K562 (cell line): ENCODE results near the gene HHIPL1. TPM values are rescaled to one million over a fixed set of nuclear protein-coding genes. Genes with fewer than 3 reads are reported as not detected.

Source experiments
- ATAC-seq: fragments of 200-7000 bp; cut with Tn5 transposase; 3 replicates; pipeline ENCODE4 v1.9.1; 2020; ENCODE audit warnings: moderate library complexity
- BruUV-seq: library from RNA; stranded (reverse); fragments of 400-500 nt; replicated peaks from 2 replicates; lab custom pipeline; 2021; lab: Mats Ljungman, UMichigan
- CTCF ChIA-PET: fragments of 300-600 bp; formaldehyde crosslinking; extraction: SDS; loops from one replicate; lab custom pipeline; 2021; ENCODE audit warnings: low intra/inter-chr PET ratio; lab: Yijun Ruan, JAX
- POLR2A ChIA-PET: fragments of 300-600, 350-650 bp; sonication (Branson Sonifier 250); formaldehyde crosslinking; extraction: SDS; loops from one replicate; lab custom pipeline; 2021; ENCODE audit warnings: antibody characterized with exemption, inconsistent platforms; lab: Yijun Ruan, JAX
- DNase-seq, 4 experiments: peaks; one replicate each; pipeline versions ENCODE4 v3.0.0 to v3.0.0-alpha.2; 2011 to 2018; ENCODE audit warnings: low spot score in 3 of 4, mixed read lengths in 3 of 4; ENCODE audit errors: extremely low read depth in 1 of 4
- FAIRE-seq: peaks from 2 replicates; lab custom pipeline; 2011; peaks lifted over from hg19 to GRCh38; lab: Jason Lieb, UNC
- H2AFZ ChIP-seq: 2 replicates; pipeline ENCODE4 v1.6.0; 2011; ENCODE audit warnings: low read depth, low read length, control low read depth, inconsistent platforms
- H3K27ac ChIP-seq: fragments of 200-600 bp; 3 replicates; pipeline ENCODE4 v1.8.0; 2011; ENCODE audit warnings: low read depth, mild to moderate bottlenecking, control low read depth, inconsistent platforms, low read length, moderate library complexity, mixed read lengths; ENCODE audit errors: extremely low read depth
- H3K27me3 ChIP-seq, 2 experiments: fragments of 300-600 bp in 1 of 2; 2 replicates in 1 of 2; 3 replicates in 1 of 2; pipeline versions ENCODE4 v1.6.0 to v1.8.0; 2011; ENCODE audit warnings: inconsistent platforms in 2 of 2, low read length in 2 of 2, mild to moderate bottlenecking in 1 of 2, mixed read lengths in 1 of 2, moderate library complexity in 1 of 2; ENCODE audit not compliant: control insufficient read depth in 2 of 2, insufficient read depth in 2 of 2
- H3K36me3 ChIP-seq: fragments of 300-600 bp; 3 replicates; pipeline ENCODE4 v1.8.0; 2011; ENCODE audit warnings: mild to moderate bottlenecking, low read length, inconsistent platforms; ENCODE audit not compliant: control insufficient read depth, insufficient read depth
- H3K4me1 ChIP-seq, 2 experiments: fragments of 200-600 bp in 1 of 2; replicated peaks in 1 of 2; 2 replicates in 1 of 2; 3 replicates in 1 of 2; pipeline versions ENCODE4 v1.5.1 to v1.8.0; 2011; ENCODE audit warnings: inconsistent platforms in 2 of 2, low read length in 2 of 2, mild to moderate bottlenecking in 1 of 2, mixed read lengths in 1 of 2, moderate library complexity in 1 of 2; ENCODE audit not compliant: control insufficient read depth in 2 of 2, insufficient read depth in 2 of 2
- H3K4me2 ChIP-seq: 2 replicates; pipeline ENCODE4 v1.6.1; 2011; ENCODE audit warnings: low read length, control low read depth, inconsistent platforms, mixed read lengths; ENCODE audit not compliant: insufficient read depth
- H3K4me3 ChIP-seq: fragments of 200-600 bp; sonication (generic), shearing (Covaris generic); 2 replicates; pipeline ENCODE4 v1.5.1; 2016; ENCODE audit warnings: control low read depth, inconsistent platforms
- H3K79me2 ChIP-seq: fragments of 200-600 bp; 3 replicates; pipeline ENCODE4 v1.8.0; 2011; ENCODE audit warnings: low read length, inconsistent platforms; ENCODE audit not compliant: control insufficient read depth, insufficient read depth
- H3K9ac ChIP-seq, 2 experiments: 2 replicates each; pipeline versions ENCODE4 v1.6.0 to v1.6.1; 2011; ENCODE audit warnings: low read depth in 2 of 2, low read length in 2 of 2, control low read depth in 1 of 2, inconsistent platforms in 1 of 2, mild to moderate bottlenecking in 1 of 2, mixed read lengths in 1 of 2; ENCODE audit not compliant: insufficient read depth in 1 of 2
- H3K9me1 ChIP-seq: one replicate; pipeline ENCODE4 v1.6.0; 2011; ENCODE audit warnings: inconsistent platforms, mild to moderate bottlenecking, low read length, moderate library complexity; ENCODE audit not compliant: control insufficient read depth, insufficient read depth
- H3K9me3 ChIP-seq: replicated peaks from 2 replicates; pipeline ENCODE4 v1.5.1; 2011; ENCODE audit warnings: low read depth, low read length, inconsistent platforms; ENCODE audit not compliant: control insufficient read depth, insufficient read depth
- H4K20me1 ChIP-seq: replicated peaks from 2 replicates; pipeline ENCODE4 v1.6.1; 2011; ENCODE audit warnings: low read length, inconsistent platforms, mixed read lengths; ENCODE audit not compliant: control insufficient read depth, insufficient read depth
- BHLHE40 ChIP-seq: IDR thresholded peaks from 2 replicates; pipeline ENCODE4 v1.6.1; 2011; ENCODE audit warnings: low read length, improper control_type of control experiment
- C11orf30 ChIP-seq: fragments of 450-650 bp; IDR thresholded peaks from 2 replicates; pipeline ENCODE4 v1.6.1; 2016; ENCODE audit warnings: low read depth, mild to moderate bottlenecking
- HBP1 ChIP-seq: fragments of 450-650 bp; formaldehyde crosslinking; IDR thresholded peaks from 2 replicates; pipeline ENCODE4 v1.4.0; 2022; ENCODE audit warnings: missing genetic modification characterization
- HMGN3 ChIP-seq: IDR thresholded peaks from 2 replicates; pipeline ENCODE4 v1.6.1; 2011; ENCODE audit warnings: borderline replicate concordance, low read depth, mild to moderate bottlenecking, mixed read lengths, low read length; ENCODE audit not compliant: insufficient read length; ENCODE audit errors: extremely low read depth
- HNRNPUL1 ChIP-seq: fragments of 200-400 bp; formaldehyde crosslinking; IDR thresholded peaks from 2 replicates; pipeline ENCODE4 v1.6.1; 2017; ENCODE audit warnings: low read length
- KDM1A ChIP-seq, 2 experiments: fragments of 450-650 bp; IDR thresholded peaks; 2 replicates each; pipeline ENCODE4 v1.6.1; 2016; ENCODE audit warnings: mild to moderate bottlenecking in 2 of 2
- NFE2 ChIP-seq: IDR thresholded peaks from 2 replicates; pipeline ENCODE4 v1.6.1; 2014; ENCODE audit warnings: antibody characterized with exemption, low read depth
- PATZ1 ChIP-seq: fragments of 250-450 bp; sonication (Bioruptor Pico); IDR thresholded peaks from 2 replicates; pipeline ENCODE4 v1.5.0; 2020; ENCODE audit warnings: mild to moderate bottlenecking, borderline replicate concordance
- POLR2AphosphoS2 ChIP-seq: IDR thresholded peaks from 2 replicates; pipeline ENCODE4 v1.6.1; 2012; ENCODE audit warnings: low read length, improper control_type of control experiment
- SIN3B ChIP-seq: fragments of 450-650 bp; IDR thresholded peaks from 2 replicates; pipeline ENCODE4 v1.6.1; 2017; ENCODE audit warnings: low read depth, mild to moderate bottlenecking, moderate library complexity
- SP2 ChIP-seq: IDR thresholded peaks from 2 replicates; pipeline ENCODE4 v1.6.1; 2011; ENCODE audit warnings: mild to moderate bottlenecking, low read depth, low read length, moderate library complexity; ENCODE audit not compliant: poor library complexity, severe bottlenecking; ENCODE audit errors: extremely low read depth
- TCF3 ChIP-seq: sonication (generic); formaldehyde crosslinking; IDR thresholded peaks from 2 replicates; pipeline ENCODE4 v1.4.0; 2020; ENCODE audit warnings: mild to moderate bottlenecking, missing genetic modification reagents
- THAP7 ChIP-seq: fragments of 250-450 bp; sonication (Bioruptor Pico); IDR thresholded peaks from 2 replicates; pipeline ENCODE4 v1.5.0; 2021
- ZNF143 ChIP-seq: sonication (generic); formaldehyde crosslinking; IDR thresholded peaks from 2 replicates; pipeline ENCODE4 v1.9.0; 2022; ENCODE audit warnings: mild to moderate bottlenecking, missing genetic modification reagents
- ZNF316 ChIP-seq: fragments of 450-650 bp; IDR thresholded peaks from 2 replicates; pipeline ENCODE4 v1.6.1; 2016
- ZNF57 ChIP-seq: fragments of 450-650 bp; formaldehyde crosslinking; IDR thresholded peaks from 2 replicates; pipeline ENCODE4 v1.4.0; 2020; ENCODE audit warnings: mild to moderate bottlenecking, moderate library complexity
- WGBS: fragments of 100-300 bp; shearing (Covaris generic); methylation state at CpG from one replicate; pipeline ENCODE4 v1.1.6; 2016; ENCODE audit warnings: low coverage, mixed read lengths; ENCODE audit not compliant: insufficient coverage; ENCODE audit errors: missing lambda C conversion rate; 5-methylcytosine and 5-hydroxymethylcytosine counted together
- in situ Hi-C: fragments of 300-500 bp; cut with MboI; formaldehyde crosslinking; loops from 4 replicates; pipeline ENCODE4 v1.15.0; 2018; ENCODE audit warnings: inconsistent platforms, mixed read lengths
- intact Hi-C: fragments of 100-400 bp; cut with micrococcal nuclease; formaldehyde crosslinking; loops from 2 replicates; pipeline ENCODE4 v1.14.2; 2022
- polyA plus RNA-seq, 8 experiments: library from polyadenylated mRNA; depleted of rRNA in 4 of 8; stranded (reverse) in 5 of 8; unstranded in 3 of 8; fragments of >200 nt; fragmentation: Nextera tagmentation in 2 of 8; fragmentation: Illumina TruSeq in 1 of 8; extraction: Ambion mirVana in 2 of 8; extraction: Trizol in 1 of 8; gene quantifications; 2 replicates each; pipeline versions ENCODE4 v1.2.1 to v1.2.3, GENCODE V29; 2011 to 2014; ENCODE audit warnings: inconsistent platforms in 1 of 8, missing spikeins in 1 of 8
- total RNA-seq, 7 experiments: library from RNA; depleted of rRNA in 6 of 7; stranded (reverse); fragments of >200 nt in 6 of 7; fragmentation: Illumina TruSeq in 2 of 7; extraction: Trizol in 2 of 7; gene quantifications; 2 replicates each; pipeline versions ENCODE4 v1.2.1 to v1.2.3, GENCODE V29; 2011 to 2021; ENCODE audit warnings: low replicate concordance in 1 of 7
- TF ChIP-seq, protein P1 (sequence below): sonication (generic); formaldehyde crosslinking; IDR thresholded peaks from 2 replicates; pipeline ENCODE4 v1.8.1; 2023; ENCODE audit warnings: mild to moderate bottlenecking, missing genetic modification reagents, moderate library complexity

Gene HHIPL1
- total and polyA plus RNA-seq, 9 of the 15 experiments (the other 6 are each of a cell fraction or from before 2014, with no cell fraction given) = not detected

GRCh38 chr14:99689266-99690236, 44.6 kb downstream of the HHIPL1 start:
- H3K36me3 ChIP-seq = no peaks in the 10 kb centered on the region
- 0% methylated on average over 6 of the region's 11 CpGs for WGBS
- H3K27me3 ChIP-seq = peaks cover 2 to 26% of the 10 kb centered on the region in 2 experiments; a peak in 1 of 5 replicates
- DNase-seq (no peak), FAIRE-seq (no peak), ATAC-seq (peak; percentile 59)
- intact Hi-C loops (no loop called here), in situ Hi-C loops (no loop called here)
- H3K4me1 ChIP-seq = peaks cover 0 to 2% of the 10 kb centered on the region in 2 experiments; a peak in 2 of 5 replicates
- H3K4me2 ChIP-seq = no peak overlapping the region
- ChIA-PET CTCF (no interaction called here), POLR2A (interaction anchor here (0.7 to 0.9 kb wide), 2 partner anchors 14 to 46 kb away, joined by 3 to 4 read pairs; no protein-coding TSS in a partner anchor)
- H4K20me1 ChIP-seq = peaks cover 2% of the 10 kb centered on the region; the same call in 1 of the 2 replicates
- H3K9me1 ChIP-seq = no peaks in the 10 kb centered on the region
- H3K9ac ChIP-seq = no peak overlapping the region
- no TSS peak for BruUV-seq
- no peaks in the 10 kb centered on the region for H3K79me2 ChIP-seq
- no peaks in the 10 kb centered on the region for H3K9me3 ChIP-seq
- no peak overlapping the region for H3K4me3 ChIP-seq
- no peak overlapping the region for H3K27ac ChIP-seq
- no peak overlapping the region for H2AFZ ChIP-seq
- no peak for TF ChIP-seq SIN3B
- peak; percentile 76 for TF ChIP-seq BHLHE40
- TF ChIP-seq NFE2 = peak; percentile 48
- TF ChIP-seq HBP1 (CRISPR knock-in tag) = no peak
- TF ChIP-seq ZNF57 (CRISPR knock-in tag) = no peak
- TF ChIP-seq ZNF143 (CRISPR knock-in tag) = no peak
- no peak for TF ChIP-seq HNRNPUL1
- TF ChIP-seq, protein P1, sequence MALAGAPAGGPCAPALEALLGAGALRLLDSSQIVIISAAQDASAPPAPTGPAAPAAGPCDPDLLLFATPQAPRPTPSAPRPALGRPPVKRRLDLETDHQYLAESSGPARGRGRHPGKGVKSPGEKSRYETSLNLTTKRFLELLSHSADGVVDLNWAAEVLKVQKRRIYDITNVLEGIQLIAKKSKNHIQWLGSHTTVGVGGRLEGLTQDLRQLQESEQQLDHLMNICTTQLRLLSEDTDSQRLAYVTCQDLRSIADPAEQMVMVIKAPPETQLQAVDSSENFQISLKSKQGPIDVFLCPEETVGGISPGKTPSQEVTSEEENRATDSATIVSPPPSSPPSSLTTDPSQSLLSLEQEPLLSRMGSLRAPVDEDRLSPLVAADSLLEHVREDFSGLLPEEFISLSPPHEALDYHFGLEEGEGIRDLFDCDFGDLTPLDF (CRISPR knock-in tag) = no peak
- peak; percentile 50 for TF ChIP-seq C11orf30
- TF ChIP-seq TCF3 = no peak
- 0 out of 2 replicates have a peak, but pooled peaks have one; percentile 4 for TF ChIP-seq ZNF316
- no peak for TF ChIP-seq POLR2AphosphoS2
- 0 out of 4 replicates have a peak, but pooled peaks of 1 of the 2 experiments have one; percentile 37 for TF ChIP-seq KDM1A (IDR thresholded peaks at IDR 0.05)
- no peak for TF ChIP-seq THAP7 (CRISPR knock-in tag)
- no peak for TF ChIP-seq PATZ1 (CRISPR knock-in tag)
- no peak for TF ChIP-seq HMGN3
- no peak for TF ChIP-seq SP2
